BJ (cell line): ENCODE data around the gene KCNIP1. TPM values are rescaled to one million over a fixed set of nuclear protein-coding genes. Genes with fewer than 3 reads are reported as not detected.

ENCODE experiments used
- CTCF ChIA-PET: fragments of 350-600 bp; formaldehyde crosslinking; extraction: SDS; loops from one replicate; lab custom pipeline; 2021; ENCODE audit warnings: antibody characterized with exemption, inconsistent platforms; lab: Yijun Ruan, JAX
- POLR2A ChIA-PET: fragments of 300-600 bp; sonication (Branson Sonifier 250); formaldehyde crosslinking; extraction: SDS; loops from one replicate; lab custom pipeline; 2021; ENCODE audit warnings: antibody characterized with exemption; lab: Charles Lee
- DNase-seq: peaks from one replicate; pipeline ENCODE4 v3.0.0-alpha.2; 2011; ENCODE audit warnings: low read depth
- H3K27me3 ChIP-seq: 2 replicates; pipeline ENCODE4 v1.6.0; 2011; ENCODE audit warnings: low read length; ENCODE audit not compliant: control insufficient read depth, insufficient read depth
- H3K36me3 ChIP-seq: 2 replicates; pipeline ENCODE4 v1.5.1; 2011; ENCODE audit warnings: low read length; ENCODE audit not compliant: control insufficient read depth, insufficient read depth
- H3K4me3 ChIP-seq: 2 replicates; pipeline ENCODE4 v1.5.1; 2011; ENCODE audit warnings: low read depth, mild to moderate bottlenecking, control low read depth, low read length
- CTCF ChIP-seq: IDR thresholded peaks from 2 replicates; pipeline ENCODE4 v1.5.1; 2011; ENCODE audit warnings: low read depth, mild to moderate bottlenecking, control low read depth, inconsistent platforms, low read length, moderate library complexity; ENCODE audit not compliant: insufficient read depth
- polyA plus RNA-seq: library from polyadenylated mRNA; depleted of rRNA; stranded (reverse); fragments of >200 nt; gene quantifications from 2 replicates; pipeline ENCODE4 v1.2.3, GENCODE V29; 2011

The KCNIP1 gene
- polyA plus RNA-seq, 1 experiment, result not detected

GRCh38 chr5:170582644-170583330 is 79.0 kb downstream of the KCNIP1 start:
- no peak for DNase-seq
- CTCF ChIA-PET, result no interaction called here
- no peaks in the 10 kb centered on the region for H3K36me3 ChIP-seq
- no peak overlapping the region for H3K4me3 ChIP-seq
- no peak for TF ChIP-seq CTCF
- no peaks in the 10 kb centered on the region for H3K27me3 ChIP-seq
- POLR2A ChIA-PET, result no interaction called here

- Histone ChIP-seq H3K4me3 (no peak overlapping the region), H3K36me3 (no peaks in the 10 kb centered on the region), H3K27me3 (no peaks in the 10 kb centered on the region)
- ChIA-PET POLR2A (no interaction called here), CTCF (interaction anchor here (1.0 to 1.2 kb wide), 2 partner anchors 14 to 182 kb away, joined by 3 read pairs; no protein-coding TSS in a partner anchor)
- no peak for TF ChIP-seq CTCF
- DNase-seq, result no peak
These were observed 80.2 kb downstream of the KCNIP1 start for GRCh38 chr5:170584003-170584402.

GRCh38 chr5:170584450-170585058 is 80.7 kb downstream of the KCNIP1 start:
- H3K27me3 ChIP-seq, result no peaks in the 10 kb centered on the region
- no peak overlapping the region for H3K4me3 ChIP-seq
- ChIA-PET POLR2A (no interaction called here), CTCF (interaction anchor here (1.0 to 1.2 kb wide), 2 partner anchors 13 to 183 kb away, joined by 3 read pairs; no protein-coding TSS in a partner anchor)
- no peak for TF ChIP-seq CTCF
- DNase-seq, result no peak
- H3K36me3 ChIP-seq, result no peaks in the 10 kb centered on the region

- ChIA-PET CTCF (interaction anchor here (1.0 kb wide), 1 partner anchor 183 kb away, joined by 3 read pairs; no protein-coding TSS in a partner anchor), POLR2A (no interaction called here)
- DNase-seq, result no peak
- Histone ChIP-seq H3K36me3 (no peaks in the 10 kb centered on the region), H3K27me3 (no peaks in the 10 kb centered on the region), H3K4me3 (no peak overlapping the region)
- TF ChIP-seq CTCF, result no peak
These were observed 81.6 kb downstream of the KCNIP1 start for GRCh38 chr5:170585273-170585948.

- ChIA-PET POLR2A (no interaction called here), CTCF (interaction anchor here (1.4 kb wide), 1 partner anchor 9 kb away, joined by 3 read pairs; no protein-coding TSS in a partner anchor)
- no peak for TF ChIP-seq CTCF
- Histone ChIP-seq H3K4me3 (no peak overlapping the region), H3K27me3 (no peaks in the 10 kb centered on the region; the same call in 1 of the 2 replicates), H3K36me3 (no peaks in the 10 kb centered on the region)
- DNase-seq, result no peak
These were observed 84.0 kb downstream of the KCNIP1 start for GRCh38 chr5:170587808-170588207.
